IPS-NIHi7 (cell line): ENCODE measurements around the gene OR13C3.
A peak's percentile ranks its signal among the peaks of the same experiment; 100 is the strongest.
"Not testable (repeated sequence)": the region's sequence is repeated elsewhere in the genome, so short reads cannot be mapped to it uniquely, and the experiment has no call there.

ENCODE experiments used
- DNase-seq: peaks from one replicate; pipeline ENCODE4 v3.0.0; 2012; ENCODE audit warnings: mixed read lengths; ENCODE audit errors: extremely low spot score

OR13C3 gene

GRCh38 chr9:104536756-104537155 is at the start of gene OR13C3:
TSS of gene OR13C3 (minus strand) at chr9:104536856. CDS start at chr9:104536723, 133 bp downstream.
- no peak for DNase-seq

GRCh38 chr9:104580562-104580961 is 43.9 kb upstream of the OR13C3 start:
- no peak for DNase-seq

GRCh38 chr9:104577263-104577662 is 40.6 kb upstream of the OR13C3 start:
- DNase-seq: no peak

- no peak for DNase-seq
These were observed 38.8 kb upstream of the OR13C3 start for GRCh38 chr9:104575456-104575855.

GRCh38 chr9:104572612-104573011 is 36.0 kb upstream of the OR13C3 start:
- no peak for DNase-seq

GRCh38 chr9:104568868-104569267 is 32.2 kb upstream of the OR13C3 start, which contains the start of gene OR13C8:
TSS of gene OR13C8 (plus strand) at chr9:104569168. CDS start at chr9:104569168, 0 bp downstream.
- no peak for DNase-seq

- DNase-seq: no peak
These were observed 27.7 kb upstream of the OR13C3 start for GRCh38 chr9:104564358-104564757.

GRCh38 chr9:104556830-104557634 is 20.4 kb upstream of the OR13C3 start:
- no peak for DNase-seq

- DNase-seq: no peak
These were observed 18.9 kb upstream of the OR13C3 start for GRCh38 chr9:104555521-104555920.

- DNase-seq: no peak
These were observed 16.6 kb upstream of the OR13C3 start for GRCh38 chr9:104553261-104553660.

- no peak for DNase-seq
These were observed 8.0 kb upstream of the OR13C3 start for GRCh38 chr9:104544644-104545043.

- no peak for DNase-seq
These were observed 2.6 kb upstream of the OR13C3 start for GRCh38 chr9:104539275-104539674.

- DNase-seq: no peak
These were observed 9.5 kb downstream of the OR13C3 start, which contains the start of gene OR13C4 for GRCh38 chr9:104527109-104527508. TSS of gene OR13C4 (minus strand) at chr9:104527209. CDS start at chr9:104527209, 0 bp downstream.

- not testable (repeated sequence) for DNase-seq
These were observed 16.4 kb downstream of the OR13C3 start for GRCh38 chr9:104520241-104520640.

- no peak for DNase-seq
These were observed 21.8 kb downstream of the OR13C3 start for GRCh38 chr9:104514901-104515300.

- no peak for DNase-seq
These were observed 30.1 kb downstream of the OR13C3 start for GRCh38 chr9:104506565-104506964.

GRCh38 chr9:104503963-104504362 is 32.7 kb downstream of the OR13C3 start, which contains the start of gene OR13F1:
TSS of gene OR13F1 (plus strand) at chr9:104504263. CDS start at chr9:104504263, 0 bp downstream.
- DNase-seq: no peak

- DNase-seq: no peak
These were observed 33.2 kb downstream of the OR13C3 start for GRCh38 chr9:104503440-104503839.

- peak; percentile 34 for DNase-seq
These were observed 41.8 kb downstream of the OR13C3 start for GRCh38 chr9:104494808-104495207.
